HCT116 (cell line): ENCODE results near the gene TACR2. TPM values are rescaled to one million over a fixed set of nuclear protein-coding genes. Genes with fewer than 3 reads are reported as not detected.

Experiments
- ATAC-seq: fragments of 200-7000 bp; cut with Tn5 transposase; 2 replicates; pipeline ENCODE4 v1.9.1; 2020; ENCODE audit warnings: mild to moderate bottlenecking, moderate library complexity
- BruUV-seq: library from RNA; stranded (reverse); fragments of 400-500 nt; replicated peaks from 2 replicates; lab custom pipeline; 2021; lab: Mats Ljungman, UMichigan
- CTCF ChIA-PET: fragments of 300-600 bp; sonication (Branson Sonifier 250); formaldehyde crosslinking; loops from one replicate; lab custom pipeline; 2021; ENCODE audit warnings: antibody characterized with exemption; lab: Charles Lee
- POLR2A ChIA-PET: fragments of 300-600, 350-600 bp; sonication (Branson Sonifier 250); formaldehyde crosslinking; loops from one replicate; lab custom pipeline; 2021; ENCODE audit warnings: antibody characterized with exemption; lab: Charles Lee
- RAD21 ChIA-PET, 2 experiments: fragments of 300-600 bp; sonication (Branson Sonifier 250); formaldehyde crosslinking; loops; one replicate each; lab custom pipeline; 2023; ENCODE audit warnings: low total read pairs in 2 of 2; ENCODE audit not compliant: uncharacterized antibody in 2 of 2, unreplicated experiment in 2 of 2, low non-redundant PET in 1 of 2; lab: Charles Lee
- DNase-seq: peaks from one replicate; pipeline ENCODE4 v3.0.0-alpha.2; 2010; ENCODE audit warnings: low read depth, low spot score
- H2AFZ ChIP-seq: fragments of 200-600 bp; shearing (Covaris generic), sonication (generic); 2 replicates; pipeline ENCODE4 v1.6.1; 2017; ENCODE audit warnings: low read depth, mixed run types, mixed read lengths, antibody characterized with exemption, low read length; ENCODE audit not compliant: poor library complexity, severe bottlenecking
- H3K27ac ChIP-seq: 2 replicates; pipeline ENCODE4 v1.5.1; 2012; ENCODE audit warnings: low read depth, low read length
- H3K27me3 ChIP-seq: fragments of 200-600 bp; sonication (generic); 2 replicates; pipeline ENCODE4 v1.6.1; 2016; ENCODE audit warnings: mixed run types, low read length, mixed read lengths; ENCODE audit not compliant: insufficient read depth
- H3K36me3 ChIP-seq, 2 experiments: fragments of 200-500 bp in 1 of 2; fragments of 200-600 bp in 1 of 2; sonication (Bioruptor generic) in 1 of 2; sonication (generic) in 1 of 2; 2 replicates each; pipeline versions ENCODE4 v1.5.1 to v1.6.1; 2014 to 2016; ENCODE audit warnings: low read length in 2 of 2, inconsistent platforms in 1 of 2, mixed read lengths in 1 of 2, mixed run types in 1 of 2; ENCODE audit not compliant: insufficient read depth in 2 of 2, control insufficient read depth in 1 of 2
- H3K4me1 ChIP-seq, 2 experiments: fragments of 200-600 bp in 1 of 2; sonication (generic) in 1 of 2; 2 replicates each; pipeline versions ENCODE4 v1.5.1 to v1.6.1; 2012 to 2017; ENCODE audit warnings: low read length in 2 of 2, inconsistent platforms in 1 of 2, mild to moderate bottlenecking in 1 of 2, mixed read lengths in 1 of 2, mixed run types in 1 of 2, moderate library complexity in 1 of 2; ENCODE audit not compliant: insufficient read depth in 2 of 2, control insufficient read depth in 1 of 2
- H3K4me2 ChIP-seq: fragments of 200-600 bp; sonication (generic); 2 replicates; pipeline ENCODE4 v1.6.1; 2017; ENCODE audit warnings: mixed run types, low read length, mixed read lengths
- H3K4me3 ChIP-seq, 2 experiments: fragments of 200-600 bp in 1 of 2; sonication (generic) in 1 of 2; replicated peaks in 1 of 2; 2 replicates each; pipeline ENCODE4 v1.5.1; 2011 to 2016; ENCODE audit warnings: low read length in 2 of 2, control low read depth in 1 of 2, low read depth in 1 of 2, mild to moderate bottlenecking in 1 of 2, mixed read lengths in 1 of 2, mixed run types in 1 of 2
- H3K79me2 ChIP-seq: fragments of 200-600 bp; sonication (generic); 2 replicates; pipeline ENCODE4 v1.6.1; 2017; ENCODE audit warnings: mild to moderate bottlenecking, mixed run types, low read length, moderate library complexity, mixed read lengths; ENCODE audit not compliant: insufficient read depth
- H3K9ac ChIP-seq: fragments of 200-600 bp; sonication (generic); 2 replicates; pipeline ENCODE4 v1.6.1; 2016; ENCODE audit warnings: low read length, mixed read lengths
- H3K9me2 ChIP-seq: fragments of 200-600 bp; sonication (generic), shearing (Covaris generic); 2 replicates; pipeline ENCODE4 v1.6.1; 2017; ENCODE audit warnings: mixed run types, mild to moderate bottlenecking, moderate library complexity; ENCODE audit not compliant: insufficient read depth
- H3K9me3 ChIP-seq, 2 experiments: fragments of 200-500 bp in 1 of 2; fragments of 200-600 bp in 1 of 2; sonication (Bioruptor generic) in 1 of 2; sonication (generic) in 1 of 2; 2 replicates each; pipeline ENCODE4 v1.6.1; 2014 to 2017; ENCODE audit warnings: low read length in 2 of 2, mixed read lengths in 2 of 2, inconsistent platforms in 1 of 2, low read depth in 1 of 2, mild to moderate bottlenecking in 1 of 2, mixed run types in 1 of 2, moderate library complexity in 1 of 2; ENCODE audit not compliant: control insufficient read depth in 1 of 2, insufficient read depth in 1 of 2
- H4K20me1 ChIP-seq: fragments of 200-600 bp; sonication (generic), shearing (Covaris generic); 2 replicates; pipeline ENCODE4 v1.6.1; 2017; ENCODE audit warnings: mixed run types, mild to moderate bottlenecking, moderate library complexity; ENCODE audit not compliant: insufficient read depth
- CBX3 ChIP-seq: IDR thresholded peaks from 2 replicates; pipeline ENCODE4 v1.6.1; 2012; ENCODE audit warnings: low read depth
- CEBPB ChIP-seq: IDR thresholded peaks from 2 replicates; pipeline ENCODE4 v1.6.1; 2012; ENCODE audit warnings: low read depth
- EGR1 ChIP-seq: IDR thresholded peaks from 2 replicates; pipeline ENCODE4 v1.6.1; 2012; ENCODE audit warnings: low read depth
- ELF1 ChIP-seq: IDR thresholded peaks from 2 replicates; pipeline ENCODE4 v1.6.1; 2012; ENCODE audit warnings: low read depth, borderline replicate concordance
- FOSL1 ChIP-seq: IDR thresholded peaks from 2 replicates; pipeline ENCODE4 v1.6.1; 2012; ENCODE audit warnings: low read depth
- POLR2A ChIP-seq: IDR thresholded peaks from 2 replicates; pipeline ENCODE4 v1.7.0; 2011; ENCODE audit warnings: borderline replicate concordance; ENCODE audit not compliant: insufficient read depth, insufficient read length; ENCODE audit errors: extremely low read depth
- ZFX ChIP-seq: fragments of 450-650 bp; IDR thresholded peaks from 2 replicates; pipeline ENCODE4 v1.6.1; 2017
- intact Hi-C: fragments of 100-400 bp; cut with micrococcal nuclease; formaldehyde crosslinking; loops from 2 replicates; pipeline ENCODE4 v1.10.0; 2022
- total RNA-seq: library from RNA; stranded (reverse); gene quantifications from one replicate; pipeline ENCODE4 v1.2.1, GENCODE V29; 2021; ENCODE audit not compliant: unreplicated experiment
- TF ChIP-seq, protein P1 (sequence below): IDR thresholded peaks from 2 replicates; pipeline ENCODE4 v1.6.1; 2011; ENCODE audit warnings: mild to moderate bottlenecking, low read length, moderate library complexity; ENCODE audit not compliant: insufficient replicate concordance; ENCODE audit errors: extremely low read depth

TACR2 gene
- total RNA-seq, 1 experiment from 2014 or later, result not detected

DNA sequence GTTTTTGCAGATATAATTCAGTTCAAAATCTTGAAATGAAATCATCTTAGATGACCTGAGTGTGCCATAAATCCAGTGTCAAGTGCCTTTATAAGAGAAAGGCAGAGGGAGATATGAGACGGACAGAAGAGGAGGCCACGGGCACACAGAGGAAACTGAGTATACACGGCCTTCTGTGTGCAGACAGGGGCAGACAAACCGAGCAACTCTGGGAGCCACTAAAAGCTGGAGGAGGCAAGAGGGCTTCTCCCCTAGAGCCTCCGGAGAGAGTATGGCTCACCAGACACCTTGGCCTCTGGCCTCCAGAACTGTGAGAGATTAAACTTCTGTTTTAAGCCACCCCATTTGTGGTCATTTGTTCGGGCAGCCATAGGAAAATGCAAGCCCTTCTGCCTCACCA, 47.2 kb upstream of the TACR2 start:
- ATAC-seq (no peak), DNase-seq (no peak)
- Histone ChIP-seq H3K4me1 (peaks cover 25 to 41% of the 10 kb centered on the region in 2 experiments), H3K4me2 (no peak overlapping the region; the same call in 1 of the 2 replicates), H3K36me3 (no peaks in the 10 kb centered on the region), H3K9me3 (no peaks in the 10 kb centered on the region), H2AFZ (no peak overlapping the region), H3K4me3 (no peak overlapping the region), H4K20me1 (no peaks in the 10 kb centered on the region), H3K9me2 (no peaks in the 10 kb centered on the region), H3K9ac (no peak overlapping the region), H3K27ac (no peak overlapping the region), H3K27me3 (no peaks in the 10 kb centered on the region), H3K79me2 (no peaks in the 10 kb centered on the region)
- BruUV-seq, result no TSS peak
- intact Hi-C loops, result no loop called here
- RAD21 ChIA-PET, result no interaction called here
- no peak for TF ChIP-seq CEBPB
- POLR2A ChIA-PET, result no interaction called here
- CTCF ChIA-PET, result no interaction called here

DNA sequence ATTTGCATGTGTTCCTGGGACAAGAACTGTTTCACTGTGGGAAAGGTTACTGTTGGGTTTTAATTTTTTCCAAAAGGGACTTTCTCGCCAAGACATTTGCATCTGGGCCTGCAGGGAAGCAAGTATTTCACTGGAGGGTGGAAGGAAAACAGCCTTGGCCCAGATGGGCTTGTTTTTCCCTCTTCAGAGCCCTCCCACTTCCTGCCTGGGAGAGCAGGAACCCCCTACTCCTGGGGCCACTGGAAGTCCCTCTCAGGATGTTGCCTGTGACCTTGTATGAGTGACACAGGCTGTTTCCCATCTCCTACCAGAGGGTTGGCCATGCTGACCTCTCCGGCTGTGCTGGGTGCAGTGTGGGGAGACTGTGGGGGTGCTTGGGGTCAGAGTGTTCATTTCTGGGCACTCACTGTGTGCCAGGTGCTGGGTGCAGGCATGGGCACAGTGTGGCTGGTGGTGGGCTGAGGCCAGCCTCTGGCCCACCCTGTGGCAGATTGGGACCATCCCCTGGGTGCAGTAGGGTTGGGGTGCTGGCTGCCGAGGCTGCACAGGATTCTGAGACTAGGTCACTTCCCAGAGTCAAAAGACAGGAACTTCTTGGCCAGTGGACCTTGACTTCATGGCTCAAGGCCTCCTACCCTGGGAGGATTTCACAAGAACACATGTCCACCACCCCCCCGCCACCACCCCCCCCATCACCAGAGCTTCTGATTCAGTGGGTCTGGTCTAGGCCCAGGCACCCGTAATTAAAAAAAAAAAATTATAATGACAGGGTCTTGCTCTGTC, 44.7 kb upstream of the TACR2 start:
- Histone ChIP-seq H3K36me3 (0 out of 4 replicates have a peak, but pooled peaks cover 0 to 3% of the 10 kb centered on the region in 2 experiments), H4K20me1 (no peaks in the 10 kb centered on the region), H3K4me1 (peaks cover 45 to 66% of the 10 kb centered on the region in 2 experiments), H3K79me2 (no peaks in the 10 kb centered on the region; the same call in 1 of the 2 replicates), H3K4me2 (no peak overlapping the region), H2AFZ (no peak overlapping the region), H3K27me3 (no peaks in the 10 kb centered on the region), H3K9me2 (no peaks in the 10 kb centered on the region), H3K9ac (no peak overlapping the region), H3K27ac (no peak overlapping the region), H3K4me3 (no peak overlapping the region)
- RAD21 ChIA-PET, result no interaction called here
- ATAC-seq (no peak), DNase-seq (no peak)
- POLR2A ChIA-PET, result no interaction called here
- BruUV-seq, result no TSS peak
- CTCF ChIA-PET, result no interaction called here
- intact Hi-C loops, result no loop called here
- no peak for TF ChIP-seq ZFX
- no peak for TF ChIP-seq EGR1
- no peak for TF ChIP-seq POLR2A
- TF ChIP-seq, protein P1, sequence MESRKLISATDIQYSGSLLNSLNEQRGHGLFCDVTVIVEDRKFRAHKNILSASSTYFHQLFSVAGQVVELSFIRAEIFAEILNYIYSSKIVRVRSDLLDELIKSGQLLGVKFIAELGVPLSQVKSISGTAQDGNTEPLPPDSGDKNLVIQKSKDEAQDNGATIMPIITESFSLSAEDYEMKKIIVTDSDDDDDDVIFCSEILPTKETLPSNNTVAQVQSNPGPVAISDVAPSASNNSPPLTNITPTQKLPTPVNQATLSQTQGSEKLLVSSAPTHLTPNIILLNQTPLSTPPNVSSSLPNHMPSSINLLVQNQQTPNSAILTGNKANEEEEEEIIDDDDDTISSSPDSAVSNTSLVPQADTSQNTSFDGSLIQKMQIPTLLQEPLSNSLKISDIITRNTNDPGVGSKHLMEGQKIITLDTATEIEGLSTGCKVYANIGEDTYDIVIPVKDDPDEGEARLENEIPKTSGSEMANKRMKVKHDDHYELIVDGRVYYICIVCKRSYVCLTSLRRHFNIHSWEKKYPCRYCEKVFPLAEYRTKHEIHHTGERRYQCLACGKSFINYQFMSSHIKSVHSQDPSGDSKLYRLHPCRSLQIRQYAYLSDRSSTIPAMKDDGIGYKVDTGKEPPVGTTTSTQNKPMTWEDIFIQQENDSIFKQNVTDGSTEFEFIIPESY, result no peak
- no peak for TF ChIP-seq ELF1
- no peak for TF ChIP-seq CBX3
- no peak for TF ChIP-seq FOSL1
- TF ChIP-seq, all 23 proteins: peak for 0
- H3K9me3 ChIP-seq, result no peaks in the 10 kb centered on the region
